Neural progenitor cell (in vitro differentiated cells): ENCODE results near the gene PHOX2A. TPM values are rescaled to one million over a fixed set of nuclear protein-coding genes. Genes with fewer than 3 reads are reported as not detected.
A peak's percentile ranks its signal among the peaks of the same experiment; 100 is the strongest.

Experiments used
- DNase-seq: peaks from one replicate; pipeline ENCODE4 v3.0.0-alpha.2; 2016; ENCODE audit warnings: low spot score
- H2AFZ ChIP-seq: fragments of 200-600 bp; sonication (generic); replicated peaks from 2 replicates; pipeline ENCODE4 v1.6.1; 2016; ENCODE audit warnings: antibody characterized with exemption
- H3F3A ChIP-seq: fragments of 200-600 bp; sonication (generic); 2 replicates; pipeline ENCODE4 v1.6.1; 2016; ENCODE audit warnings: antibody characterized with exemption, low read depth
- H3K27ac ChIP-seq: fragments of 200-600 bp; sonication (generic); 2 replicates; pipeline ENCODE4 v1.5.1; 2016; ENCODE audit warnings: mild to moderate bottlenecking
- H3K27me3 ChIP-seq: fragments of 200-600 bp; sonication (generic); 2 replicates; pipeline ENCODE4 v1.6.1; 2016; ENCODE audit warnings: mild to moderate bottlenecking, moderate library complexity
- H3K36me3 ChIP-seq: fragments of 200-600 bp; sonication (generic); 2 replicates; pipeline ENCODE4 v1.5.1; 2016
- H3K4me1 ChIP-seq: fragments of 200-600 bp; sonication (generic); 2 replicates; pipeline ENCODE4 v1.6.1; 2016; ENCODE audit warnings: mixed run types
- H3K4me2 ChIP-seq: fragments of 200-600 bp; sonication (generic); 2 replicates; pipeline ENCODE4 v1.6.1; 2016
- H3K4me3 ChIP-seq: fragments of 200-600 bp; sonication (generic); 2 replicates; pipeline ENCODE4 v1.5.1; 2016
- H3K79me2 ChIP-seq: fragments of 200-600 bp; sonication (generic); 2 replicates; pipeline ENCODE4 v1.6.1; 2016; ENCODE audit warnings: low read depth
- H3K9ac ChIP-seq: fragments of 200-600 bp; sonication (generic); 2 replicates; pipeline ENCODE4 v1.6.1; 2016
- H3K9me3 ChIP-seq: fragments of 200-600 bp; sonication (generic); 2 replicates; pipeline ENCODE4 v1.5.1; 2016; ENCODE audit warnings: low read depth
- H4K20me1 ChIP-seq: fragments of 200-600 bp; sonication (generic); 2 replicates; pipeline ENCODE4 v1.6.1; 2016; ENCODE audit warnings: low read depth
- H3K27ac Mint-ChIP-seq: 3 replicates; pipeline ENCODE4 v1.8.0; 2021; ENCODE audit warnings: mixed read lengths
- H3K27me3 Mint-ChIP-seq: 2 replicates; pipeline ENCODE4 v1.8.0; 2022; ENCODE audit warnings: low read depth, mild to moderate bottlenecking, inconsistent platforms, moderate library complexity, mixed read lengths; ENCODE audit not compliant: insufficient read depth
- H3K36me3 Mint-ChIP-seq: 3 replicates; pipeline ENCODE4 v1.8.0; 2021; ENCODE audit warnings: mixed read lengths
- H3K4me1 Mint-ChIP-seq: 3 replicates; pipeline ENCODE4 v1.8.0; 2021; ENCODE audit warnings: mixed read lengths
- H3K4me3 Mint-ChIP-seq: 3 replicates; pipeline ENCODE4 v1.8.0; 2021; ENCODE audit warnings: mild to moderate bottlenecking, moderate library complexity, mixed read lengths
- H3K9me3 Mint-ChIP-seq: 3 replicates; pipeline ENCODE4 v1.8.0; 2020; ENCODE audit warnings: mixed read lengths
- EZH2 ChIP-seq: fragments of 200-600 bp; sonication (generic); IDR thresholded peaks from 2 replicates; pipeline ENCODE4 v1.6.1; 2017; ENCODE audit warnings: antibody characterized with exemption, mild to moderate bottlenecking, moderate library complexity
- EZH2phosphoT487 ChIP-seq: fragments of 200-600 bp; sonication (generic); IDR thresholded peaks from 2 replicates; pipeline ENCODE4 v1.6.1; 2017; ENCODE audit warnings: antibody characterized with exemption
- total RNA-seq: library from RNA; depleted of rRNA; stranded (reverse); fragments of >200 nt; gene quantifications from 2 replicates; pipeline ENCODE4 v1.2.3, GENCODE V29; 2015; ENCODE audit warnings: low replicate concordance
- TF ChIP-seq, protein P1 (sequence below): fragments of 200-600 bp; sonication (generic); IDR thresholded peaks from 2 replicates; pipeline ENCODE4 v1.5.1; 2017; ENCODE audit warnings: antibody characterized with exemption, mild to moderate bottlenecking

PHOX2A gene
- total RNA-seq, 1 donor from 2014 or later: not detected

GRCh38 chr11:72189455-72190250 is 54.3 kb downstream of the PHOX2A start:
- TF ChIP-seq, protein P1, sequence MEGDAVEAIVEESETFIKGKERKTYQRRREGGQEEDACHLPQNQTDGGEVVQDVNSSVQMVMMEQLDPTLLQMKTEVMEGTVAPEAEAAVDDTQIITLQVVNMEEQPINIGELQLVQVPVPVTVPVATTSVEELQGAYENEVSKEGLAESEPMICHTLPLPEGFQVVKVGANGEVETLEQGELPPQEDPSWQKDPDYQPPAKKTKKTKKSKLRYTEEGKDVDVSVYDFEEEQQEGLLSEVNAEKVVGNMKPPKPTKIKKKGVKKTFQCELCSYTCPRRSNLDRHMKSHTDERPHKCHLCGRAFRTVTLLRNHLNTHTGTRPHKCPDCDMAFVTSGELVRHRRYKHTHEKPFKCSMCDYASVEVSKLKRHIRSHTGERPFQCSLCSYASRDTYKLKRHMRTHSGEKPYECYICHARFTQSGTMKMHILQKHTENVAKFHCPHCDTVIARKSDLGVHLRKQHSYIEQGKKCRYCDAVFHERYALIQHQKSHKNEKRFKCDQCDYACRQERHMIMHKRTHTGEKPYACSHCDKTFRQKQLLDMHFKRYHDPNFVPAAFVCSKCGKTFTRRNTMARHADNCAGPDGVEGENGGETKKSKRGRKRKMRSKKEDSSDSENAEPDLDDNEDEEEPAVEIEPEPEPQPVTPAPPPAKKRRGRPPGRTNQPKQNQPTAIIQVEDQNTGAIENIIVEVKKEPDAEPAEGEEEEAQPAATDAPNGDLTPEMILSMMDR: no peak
- TF ChIP-seq EZH2 (no peak), EZH2phosphoT487 (no peak)

More at GRCh38 chr11:72189455-72190250, 54.3 kb downstream of the PHOX2A start:
- no peak overlapping the region for H3K4me3 ChIP-seq
- Mint-ChIP-seq H3K27ac (peak overlapping the region; percentile 92), H3K27me3 (peaks cover 5% of the 10 kb centered on the region), H3K36me3 (no peaks in the 10 kb centered on the region), H3K4me1 (peaks cover 24% of the 10 kb centered on the region), H3K9me3 (no peaks in the 10 kb centered on the region), H3K4me3 (no peak overlapping the region)
- H3K9me3 ChIP-seq: no peaks in the 10 kb centered on the region
- DNase-seq: peak; percentile 14
- peaks cover 32% of the 10 kb centered on the region for H3K4me1 ChIP-seq
- no peaks in the 10 kb centered on the region for H3F3A ChIP-seq
- no peak overlapping the region for H3K4me2 ChIP-seq
- H3K36me3 ChIP-seq: no peaks in the 10 kb centered on the region
- H3K9ac ChIP-seq: no peak overlapping the region
- peak overlapping the region; percentile 54 for H2AFZ ChIP-seq
- H3K27ac ChIP-seq: no peak overlapping the region
- H3K27me3 ChIP-seq: no peaks in the 10 kb centered on the region
- no peaks in the 10 kb centered on the region for H3K79me2 ChIP-seq
- no peaks in the 10 kb centered on the region for H4K20me1 ChIP-seq

Other genes starting within 250 kb of the PHOX2A start
- gene IL18BP, start 245.3 kb downstream of the PHOX2A start, total RNA-seq: 7.5 and 10.3 TPM in 2 replicates
- gene NUMA1, start 163.6 kb downstream of the PHOX2A start, total RNA-seq: 130 and 337 TPM in 2 replicates
- gene LRRC51, start 163.3 kb downstream of the PHOX2A start, total RNA-seq: 10.5 and 15.0 TPM in 2 replicates
- gene LAMTOR1, start 140.9 kb downstream of the PHOX2A start, total RNA-seq: 41.6 and 73.2 TPM in 2 replicates
- gene TOMT, start 138.3 kb downstream of the PHOX2A start, total RNA-seq: not detected in 2 replicates
- gene ANAPC15, start 131.5 kb downstream of the PHOX2A start, total RNA-seq: 44.7 and 45.6 TPM in 2 replicates
- gene FOLR3, start 108.5 kb downstream of the PHOX2A start, total RNA-seq: not detected in 2 replicates
- 3.6 and 9.6 TPM in 2 replicates for gene FOLR1, start 52.0 kb downstream of the PHOX2A start, total RNA-seq
- not detected in 2 replicates for gene FOLR2, start 27.4 kb downstream of the PHOX2A start, total RNA-seq
- gene INPPL1, start 19.4 kb downstream of the PHOX2A start, total RNA-seq: 30.8 and 64.8 TPM in 2 replicates
- 22.5 and 27.5 TPM in 2 replicates for gene CLPB, start 190.4 kb upstream of the PHOX2A start, total RNA-seq